Measurements from ENCODE around the gene LDLRAD4.

- TF ChIP-seq EP300 (IDR thresholded peaks at IDR 0.05; ENCODE audit: borderline replicate concordance in 1 of 2, low read depth in 1 of 2, low read length in 1 of 2) (no peak), POLR2AphosphoS5 (IDR thresholded peaks at IDR 0.05; ENCODE audit: low read depth, low read length) (no peak), CTCF (IDR thresholded peaks at IDR 0.05) (no peak), NRF1 (IDR thresholded peaks at IDR 0.05; ENCODE audit: low read depth, low read length) (no peak)
Observed at GRCh38 chr18:13641551-13642439, 423.2 kb downstream of the LDLRAD4 start.

Data from SK-N-SH (cell line).